GM18526 (cell line): ENCODE data around the gene BMF.

Experiments used
- POLR2A ChIP-seq: IDR thresholded peaks from 3 replicates; pipeline ENCODE4 v1.6.1; 2011; ENCODE audit not compliant: insufficient read length; ENCODE audit errors: extremely low read depth

Gene BMF

GRCh38 chr15:40081691-40082194, 26.9 kb downstream of the BMF start:
- no peak for TF ChIP-seq POLR2A

- TF ChIP-seq POLR2A, result no peak
These were observed 27.8 kb downstream of the BMF start for GRCh38 chr15:40080847-40081246.

- no peak for TF ChIP-seq POLR2A
These were observed 28.6 kb downstream of the BMF start for GRCh38 chr15:40080104-40080503.

- no peak for TF ChIP-seq POLR2A
These were observed 29.2 kb downstream of the BMF start for GRCh38 chr15:40079456-40079855.

- no peak for TF ChIP-seq POLR2A
These were observed 33.2 kb downstream of the BMF start for GRCh38 chr15:40075298-40076044.

- no peak for TF ChIP-seq POLR2A
These were observed 36.3 kb downstream of the BMF start for GRCh38 chr15:40072216-40072990.

GRCh38 chr15:40070608-40071218, 38.0 kb downstream of the BMF start:
- no peak for TF ChIP-seq POLR2A

GRCh38 chr15:40070166-40070557, 38.5 kb downstream of the BMF start:
- no peak for TF ChIP-seq POLR2A

- TF ChIP-seq POLR2A, result peak; percentile 38
These were observed 39.2 kb downstream of the BMF start for GRCh38 chr15:40069178-40070165.

GRCh38 chr15:40067921-40068624, 40.6 kb downstream of the BMF start:
- no peak for TF ChIP-seq POLR2A

GRCh38 chr15:40066589-40066988, 42.1 kb downstream of the BMF start:
- no peak for TF ChIP-seq POLR2A

- TF ChIP-seq POLR2A, result no peak
These were observed 43.5 kb downstream of the BMF start for GRCh38 chr15:40065166-40065565.

GRCh38 chr15:40064231-40064894, 44.3 kb downstream of the BMF start:
- TF ChIP-seq POLR2A, result no peak

- TF ChIP-seq POLR2A, result no peak
These were observed 45.1 kb downstream of the BMF start for GRCh38 chr15:40063563-40064011.
